ENCODE measurements around the gene CMTM8.

CMTM8 gene

GRCh38 chr3:32229565-32229964 is 8.9 kb upstream of the CMTM8 start:
- no peak for DNase-seq (ENCODE audit: low spot score)

GRCh38 chr3:32236377-32236776 is 2.1 kb upstream of the CMTM8 start:
- no peak for DNase-seq (ENCODE audit: low spot score)

- no peak for DNase-seq (ENCODE audit: low spot score)
Measured at GRCh38 chr3:32237670-32238452, 619 bp upstream of the CMTM8 start.

DNA sequence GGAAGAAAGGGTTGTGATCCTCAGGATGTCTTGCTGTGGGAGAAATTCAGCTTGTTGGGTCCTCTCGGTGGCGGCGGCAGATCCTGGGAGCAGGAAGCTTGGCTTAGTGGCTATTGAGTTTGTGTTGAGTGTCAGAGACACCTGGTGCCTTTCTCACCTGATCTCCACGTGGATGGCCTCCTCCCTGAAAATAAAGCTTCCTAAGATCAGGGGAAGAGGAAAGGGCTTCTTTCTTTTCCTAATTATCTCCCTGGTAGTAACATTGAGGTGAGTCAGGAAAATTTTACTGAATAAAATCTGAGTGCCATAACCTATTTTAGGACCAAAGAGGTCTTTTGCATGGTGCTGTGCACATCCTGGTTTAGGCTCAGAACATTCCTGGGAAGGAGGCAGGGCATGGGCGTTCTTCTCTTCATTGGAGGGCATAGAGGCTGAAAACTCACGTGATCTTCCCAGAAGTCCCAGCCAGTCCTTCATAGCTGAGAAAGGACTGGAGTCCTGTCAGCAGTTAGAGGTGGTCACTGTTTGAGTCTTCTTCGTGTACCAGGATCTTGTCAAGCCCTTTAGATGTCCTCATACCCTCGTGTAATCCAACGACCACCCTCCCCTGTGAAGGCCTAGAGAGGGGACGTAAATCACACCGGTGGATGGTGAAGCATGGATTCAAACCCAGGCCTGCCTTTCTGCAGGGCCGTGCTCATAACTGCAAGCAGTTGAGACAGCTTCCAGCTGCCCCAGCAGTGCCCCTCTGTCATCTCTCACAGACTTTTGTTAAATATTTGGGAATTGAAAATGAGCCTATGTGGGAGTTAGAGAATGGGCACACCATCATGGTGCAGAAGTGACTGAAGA is 1.1 kb downstream of the CMTM8 start:
- DNase-seq (ENCODE audit: low spot score) = no peak

- DNase-seq (ENCODE audit: low spot score) = no peak
Measured at GRCh38 chr3:32240159-32240545, 1.7 kb downstream of the CMTM8 start.

DNA sequence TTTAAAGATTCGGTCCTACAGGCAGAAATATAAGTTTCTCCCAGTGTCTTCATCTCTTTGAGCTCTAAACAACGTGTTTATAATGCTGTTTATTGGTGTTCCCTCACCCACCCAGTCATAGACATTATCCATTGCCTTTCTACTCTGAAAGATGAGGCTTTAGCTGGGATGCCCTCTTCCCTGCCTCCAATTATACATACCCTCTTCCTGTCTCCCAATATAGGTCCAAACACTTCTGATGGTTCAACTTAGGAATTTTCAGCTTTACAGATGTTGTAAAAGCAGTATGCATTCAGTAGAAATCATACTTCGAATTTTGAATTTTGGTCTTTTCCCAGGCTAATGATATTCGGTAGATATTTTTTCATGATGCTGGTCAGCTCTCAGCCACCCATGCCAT is 2.6 kb downstream of the CMTM8 start:
- no peak for DNase-seq (ENCODE audit: low spot score)

DNA sequence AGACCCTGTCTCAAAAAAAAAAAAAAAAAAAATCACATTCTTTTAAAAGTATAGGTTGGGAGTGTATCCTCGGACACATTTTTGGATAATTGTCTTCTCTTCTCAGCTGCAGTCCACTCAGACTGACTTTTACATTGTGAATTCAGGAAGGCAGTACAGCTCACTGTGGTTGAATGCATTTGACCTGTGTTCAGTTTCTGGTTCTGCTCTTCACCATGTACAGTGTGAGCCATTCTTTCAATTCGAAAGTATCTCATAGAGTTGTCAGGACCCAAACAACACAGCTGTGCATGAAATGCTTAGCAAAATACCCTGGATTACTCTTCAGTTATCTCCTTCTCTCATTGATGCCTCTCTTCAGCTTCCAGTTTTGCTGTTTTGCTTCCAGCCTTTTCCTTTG is 5.0 kb downstream of the CMTM8 start:
- no peak for DNase-seq (ENCODE audit: low spot score)

GRCh38 chr3:32245200-32245599 is 6.7 kb downstream of the CMTM8 start:
- no peak for DNase-seq (ENCODE audit: low spot score)

DNA sequence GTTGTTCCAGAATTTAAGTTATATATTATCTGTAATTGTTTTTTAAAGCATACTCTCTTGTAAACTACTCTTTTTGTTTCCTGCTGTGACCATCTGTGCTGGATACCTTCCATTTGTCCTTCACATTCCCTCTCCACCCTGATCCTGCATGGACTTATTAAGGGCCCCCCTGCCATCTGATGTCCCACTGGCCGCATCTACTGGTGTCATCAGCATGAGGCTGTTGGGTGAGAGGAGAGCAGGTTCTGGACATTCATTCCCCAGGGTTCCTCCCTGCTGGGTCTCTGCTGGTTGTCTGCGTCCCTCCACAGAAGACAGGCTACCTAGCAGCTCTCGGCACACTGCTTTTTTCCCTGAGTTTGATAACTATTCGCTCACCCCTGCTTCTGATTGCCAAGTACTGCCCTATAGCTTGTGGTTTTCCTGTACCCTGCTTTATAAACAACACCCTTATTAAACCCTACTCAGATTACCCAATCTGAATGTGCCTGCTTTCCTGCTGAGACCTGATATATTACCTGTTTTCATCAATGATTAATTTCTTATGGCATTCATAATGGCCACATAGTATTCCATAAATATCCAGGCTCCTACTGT is 7.7 kb downstream of the CMTM8 start:
- no peak for DNase-seq (ENCODE audit: low spot score)

GRCh38 chr3:32249184-32249782 is 10.8 kb downstream of the CMTM8 start:
- DNase-seq (ENCODE audit: low spot score) = peak; percentile 57

GRCh38 chr3:32254268-32254667 is 15.8 kb downstream of the CMTM8 start:
- no peak for DNase-seq (ENCODE audit: low spot score)

DNA sequence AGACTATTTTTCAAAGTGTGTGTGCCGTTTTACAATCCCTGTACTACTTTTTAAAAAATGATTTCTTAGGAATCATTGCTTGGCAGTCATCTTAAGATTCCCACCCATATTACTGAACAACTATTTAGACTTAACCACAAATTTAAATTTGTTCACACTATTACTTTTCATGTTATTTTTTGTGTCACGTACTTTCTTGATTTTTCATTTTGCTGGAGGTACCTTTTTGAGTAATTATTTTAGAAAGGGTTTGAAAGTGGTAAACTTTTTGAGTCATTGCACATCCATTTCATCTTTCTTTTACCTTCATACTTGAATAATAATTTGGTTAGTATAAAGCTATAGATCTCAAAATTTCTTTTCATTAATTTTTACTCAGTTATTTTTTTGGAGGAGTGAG is 16.9 kb downstream of the CMTM8 start:
- DNase-seq (ENCODE audit: low spot score) = no peak

DNA sequence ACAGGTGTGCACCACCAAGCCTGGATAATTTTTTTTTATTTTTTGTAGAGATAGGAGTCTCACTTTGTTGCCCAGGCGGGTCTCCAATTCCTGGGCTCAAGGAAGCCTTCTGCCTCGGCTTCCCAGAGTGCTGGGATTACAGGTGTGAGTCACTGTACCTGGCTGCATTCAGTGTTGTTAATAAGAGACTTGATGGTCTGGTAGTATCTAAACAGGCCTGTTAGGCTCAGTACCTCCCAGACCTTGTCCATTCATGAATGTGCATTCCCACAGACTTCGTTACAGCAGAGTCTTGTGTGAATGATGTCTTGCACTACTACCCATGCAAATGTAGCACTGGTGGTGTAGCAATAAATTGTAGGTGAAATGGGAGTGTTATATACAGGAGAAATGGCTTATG is 17.7 kb downstream of the CMTM8 start:
- no peak for DNase-seq (ENCODE audit: low spot score)

GRCh38 chr3:32257042-32257441 is 18.6 kb downstream of the CMTM8 start:
- no peak for DNase-seq (ENCODE audit: low spot score)

DNA sequence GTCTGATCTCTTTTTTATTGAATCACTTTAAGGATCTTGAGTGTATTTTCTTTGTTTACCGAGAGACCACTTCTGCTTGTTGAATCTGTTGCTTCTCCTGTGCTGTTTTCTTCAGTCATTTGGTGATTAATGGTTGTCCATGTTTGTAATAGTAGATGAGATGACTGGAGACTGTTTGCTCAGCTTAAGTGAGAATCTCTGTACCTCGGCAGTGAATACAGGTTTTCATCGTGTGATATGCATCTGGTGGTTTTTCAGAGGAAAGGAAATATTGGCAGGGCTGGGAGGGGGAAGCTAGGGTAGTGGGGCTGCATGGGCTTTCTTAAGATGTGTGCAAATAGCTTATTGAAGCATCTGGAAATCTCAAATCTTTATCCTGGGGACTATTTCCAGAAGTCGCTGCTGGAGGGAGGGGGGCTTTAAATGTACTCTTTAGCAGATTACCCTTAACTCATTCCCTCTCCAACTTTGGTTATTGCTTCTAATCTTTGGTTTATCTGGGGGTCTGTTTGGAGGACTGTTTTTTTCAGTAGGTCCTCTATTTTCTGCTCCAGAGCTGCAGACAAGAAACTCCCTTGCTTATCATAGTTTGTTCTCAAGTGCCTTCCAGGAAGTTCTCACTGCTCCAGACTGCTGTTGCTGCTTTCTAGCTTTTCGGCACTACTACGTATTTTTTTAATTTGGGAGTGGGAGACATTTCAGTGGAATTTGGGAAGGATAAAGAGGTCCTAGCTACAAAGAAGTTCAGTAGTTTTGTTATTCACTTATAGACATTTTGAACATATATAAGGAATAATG is 19.4 kb downstream of the CMTM8 start:
- DNase-seq (ENCODE audit: low spot score) = no peak

DNA sequence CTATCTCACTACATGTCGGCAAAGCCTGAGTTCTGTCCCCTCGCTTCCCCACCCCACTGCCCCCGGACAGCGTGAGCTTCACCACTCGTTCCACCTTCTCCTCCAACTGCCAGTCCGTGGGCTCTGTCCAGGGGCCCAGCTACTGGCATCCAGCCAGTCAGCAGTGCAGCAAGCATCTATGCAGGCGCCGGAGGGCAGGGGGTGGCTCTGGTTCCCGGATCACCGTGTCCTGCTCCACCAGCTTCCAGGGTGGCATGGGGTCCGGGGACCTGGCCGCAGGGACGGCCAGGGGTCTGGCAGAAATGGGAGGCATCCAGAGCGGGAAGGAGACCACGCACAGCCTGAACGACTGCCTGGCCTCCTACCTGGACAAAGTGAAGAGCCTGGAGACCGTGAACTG is 20.4 kb downstream of the CMTM8 start:
- DNase-seq (ENCODE audit: low spot score) = no peak

DNA sequence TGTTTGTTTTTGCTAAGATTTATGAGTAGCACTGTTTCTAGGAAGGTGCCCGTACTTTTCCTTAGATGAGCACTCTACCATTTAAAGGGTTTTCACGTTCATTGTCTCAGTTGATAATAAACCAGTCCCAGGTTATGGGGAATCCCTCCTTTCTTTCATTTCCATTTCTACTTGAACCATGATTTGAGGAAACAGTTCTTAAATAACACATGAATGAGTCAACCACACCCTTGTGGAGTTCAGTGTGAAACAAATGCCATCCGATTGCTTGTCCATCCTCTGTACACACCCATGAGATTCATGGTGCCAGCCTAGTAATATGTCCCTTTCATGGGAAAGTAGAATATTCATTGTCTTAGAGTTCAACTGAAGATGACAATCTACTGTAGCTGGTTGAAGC is 23.1 kb downstream of the CMTM8 start:
- DNase-seq (ENCODE audit: low spot score) = no peak

DNA sequence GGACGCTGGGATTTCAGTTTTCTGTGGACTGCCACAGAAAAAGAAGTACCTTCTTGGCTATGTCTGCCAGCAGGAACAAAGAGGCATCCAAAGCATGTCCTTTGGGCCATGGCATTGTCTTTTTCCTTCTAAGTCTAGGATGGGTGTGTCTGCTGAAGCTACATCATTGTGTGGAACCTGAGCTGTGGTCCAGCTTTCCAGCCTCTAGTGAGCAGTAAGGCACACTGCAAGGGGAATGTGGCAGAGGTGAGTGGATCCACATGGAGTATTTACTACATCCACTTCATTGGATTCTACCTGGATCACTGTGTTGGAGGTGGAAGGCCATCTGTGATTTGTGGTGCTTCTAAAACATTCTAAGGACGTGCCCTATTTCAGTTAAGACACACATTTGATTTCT is 23.7 kb downstream of the CMTM8 start:
- DNase-seq (ENCODE audit: low spot score) = no peak

DNA sequence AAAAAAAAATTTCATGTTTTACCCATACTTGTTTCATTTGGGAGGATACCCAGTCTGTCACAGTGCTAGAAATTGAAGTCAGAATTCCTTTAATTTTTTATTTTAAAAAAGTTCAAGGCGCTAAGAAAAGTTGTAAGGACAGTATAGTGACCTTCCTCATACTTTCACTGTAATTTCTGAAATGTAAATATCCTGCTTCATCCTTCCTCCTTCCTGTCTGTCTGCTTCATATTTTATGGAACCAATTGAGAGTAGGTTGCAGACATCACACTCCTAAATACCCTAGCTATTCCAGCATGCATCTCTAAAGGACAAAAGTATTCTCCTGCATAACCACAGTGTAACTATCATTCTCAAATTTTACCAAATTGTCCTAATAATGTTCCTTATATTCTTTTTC is 35.8 kb downstream of the CMTM8 start:
- no peak for DNase-seq (ENCODE audit: low spot score)

- no peak for DNase-seq (ENCODE audit: low spot score)
Measured at GRCh38 chr3:32275506-32275905, 37.0 kb downstream of the CMTM8 start.

DNA sequence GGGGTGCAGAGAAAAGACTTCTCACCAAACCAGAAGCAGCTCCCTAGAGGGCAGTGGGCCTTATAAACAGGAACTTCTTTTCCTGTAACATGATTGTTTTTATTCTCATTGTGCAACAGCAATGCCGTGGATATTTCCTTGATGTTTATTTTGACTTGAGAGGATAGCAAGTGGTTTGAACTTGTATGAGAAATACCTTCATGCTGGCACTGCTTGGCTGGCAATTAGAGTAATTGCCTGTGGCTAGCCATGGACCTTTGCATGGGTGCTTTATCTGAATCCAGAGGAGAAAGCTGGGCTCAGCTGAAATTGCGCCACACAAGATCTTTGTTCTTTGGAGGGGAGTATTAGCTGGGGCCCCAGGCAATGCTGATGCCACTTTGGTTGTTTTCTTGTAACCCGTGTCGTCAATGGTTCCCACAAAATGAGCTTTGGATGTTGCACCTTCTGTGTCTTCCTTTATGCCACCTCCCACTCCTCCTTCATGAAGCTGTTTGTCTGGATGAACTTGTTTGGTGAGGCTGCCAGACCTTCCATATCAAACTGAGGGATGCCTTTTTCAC is 37.9 kb downstream of the CMTM8 start:
- no peak for DNase-seq (ENCODE audit: low spot score)

DNA sequence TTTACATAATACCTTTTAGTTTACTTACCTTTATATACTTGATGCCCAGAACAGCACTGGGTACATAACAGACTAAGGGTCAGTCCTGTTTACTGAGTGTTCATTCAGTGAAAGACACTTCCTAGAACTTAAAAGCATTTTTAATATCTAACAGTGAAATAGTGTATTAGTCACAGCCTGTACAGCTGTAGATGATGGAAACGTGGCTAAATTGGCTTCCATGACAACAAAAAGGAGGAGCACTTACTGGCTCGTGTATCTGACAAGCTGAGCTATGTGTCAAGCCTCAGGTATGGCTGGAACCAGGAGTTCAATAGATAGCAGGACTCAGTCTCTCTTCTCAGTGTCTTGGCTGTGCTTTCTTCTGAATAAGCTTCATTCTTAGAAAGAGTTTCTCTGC is 40.2 kb downstream of the CMTM8 start:
- no peak for DNase-seq (ENCODE audit: low spot score)
